Measurements from ENCODE around the gene NEK7.

The NEK7 gene

DNA sequence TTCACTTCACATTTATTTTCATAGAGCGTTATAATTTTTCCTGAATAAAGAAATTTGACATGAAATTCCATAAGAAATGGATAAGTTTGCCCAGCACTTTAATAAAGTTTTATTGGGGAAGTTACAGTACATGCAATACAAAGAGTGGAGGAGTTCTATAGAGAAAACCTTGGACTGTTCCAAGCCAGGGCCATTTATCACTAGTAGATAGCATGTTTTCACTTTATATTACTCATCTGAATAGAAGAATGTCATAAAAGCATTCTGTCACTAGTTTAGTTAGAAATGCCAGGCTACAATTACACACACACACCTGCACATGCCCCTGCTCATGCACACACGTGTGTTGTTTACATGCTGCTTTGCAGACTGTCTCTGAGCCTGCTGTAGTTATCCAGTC lies 123.3 kb downstream of the NEK7 start:
- no peak for DNase-seq (ENCODE audit: low spot score)
- no peak overlapping the region for H3K27ac ChIP-seq
- TF ChIP-seq, protein P1, sequence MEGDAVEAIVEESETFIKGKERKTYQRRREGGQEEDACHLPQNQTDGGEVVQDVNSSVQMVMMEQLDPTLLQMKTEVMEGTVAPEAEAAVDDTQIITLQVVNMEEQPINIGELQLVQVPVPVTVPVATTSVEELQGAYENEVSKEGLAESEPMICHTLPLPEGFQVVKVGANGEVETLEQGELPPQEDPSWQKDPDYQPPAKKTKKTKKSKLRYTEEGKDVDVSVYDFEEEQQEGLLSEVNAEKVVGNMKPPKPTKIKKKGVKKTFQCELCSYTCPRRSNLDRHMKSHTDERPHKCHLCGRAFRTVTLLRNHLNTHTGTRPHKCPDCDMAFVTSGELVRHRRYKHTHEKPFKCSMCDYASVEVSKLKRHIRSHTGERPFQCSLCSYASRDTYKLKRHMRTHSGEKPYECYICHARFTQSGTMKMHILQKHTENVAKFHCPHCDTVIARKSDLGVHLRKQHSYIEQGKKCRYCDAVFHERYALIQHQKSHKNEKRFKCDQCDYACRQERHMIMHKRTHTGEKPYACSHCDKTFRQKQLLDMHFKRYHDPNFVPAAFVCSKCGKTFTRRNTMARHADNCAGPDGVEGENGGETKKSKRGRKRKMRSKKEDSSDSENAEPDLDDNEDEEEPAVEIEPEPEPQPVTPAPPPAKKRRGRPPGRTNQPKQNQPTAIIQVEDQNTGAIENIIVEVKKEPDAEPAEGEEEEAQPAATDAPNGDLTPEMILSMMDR (IDR thresholded peaks at IDR 0.05) = no peak
- no peak overlapping the region for H3K4me3 ChIP-seq

DNA sequence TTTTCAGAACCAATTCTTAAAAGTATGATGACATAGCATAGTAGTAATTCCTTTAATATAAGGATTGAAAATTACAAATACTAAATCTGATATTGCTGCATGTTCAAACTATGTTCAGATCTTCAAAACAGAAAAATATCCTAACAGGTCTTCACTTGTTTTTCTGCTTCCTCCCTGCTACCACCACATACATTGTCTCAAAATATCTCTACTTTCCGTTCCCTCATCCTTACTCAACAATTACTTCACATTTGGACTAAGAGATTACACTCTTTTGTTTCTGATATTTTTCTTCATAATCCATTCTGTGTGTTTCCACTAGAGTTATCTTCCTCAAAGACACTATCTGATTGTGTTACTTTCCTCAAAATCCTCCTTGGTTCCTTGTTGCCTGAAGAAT lies 125.1 kb downstream of the NEK7 start:
- DNase-seq (ENCODE audit: low spot score) = no peak
- Histone ChIP-seq H3K27ac (no peak overlapping the region), H3K4me3 (no peak overlapping the region)

DNA sequence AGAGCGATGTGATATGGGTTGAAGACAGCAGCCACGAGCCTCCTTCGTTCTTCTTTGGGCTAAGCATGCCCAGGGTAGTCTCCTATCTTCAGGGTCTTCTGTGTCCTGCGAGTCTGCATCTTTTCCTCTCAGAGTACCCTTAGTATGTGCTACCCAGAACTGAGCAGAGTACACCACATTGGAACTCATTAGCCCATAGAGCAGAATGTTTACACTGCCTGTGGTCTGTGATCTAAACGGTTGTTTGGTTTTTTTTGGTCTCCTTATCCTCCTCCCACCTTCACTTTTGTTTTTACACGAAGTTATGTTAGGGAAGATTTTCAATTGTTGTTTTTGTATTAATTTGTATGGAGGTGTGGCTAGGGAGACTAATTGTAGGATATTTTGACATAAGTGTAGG lies 126.4 kb downstream of the NEK7 start:
- TF ChIP-seq, protein P1 (IDR thresholded peaks at IDR 0.05) = no peak
- Histone ChIP-seq H3K4me3 (no peak overlapping the region), H3K27ac (no peak overlapping the region)
- no peak for DNase-seq (ENCODE audit: low spot score)

More for the DNA sequence above, 125.1 kb downstream of the NEK7 start:
- TF ChIP-seq, protein P1 (IDR thresholded peaks at IDR 0.05) = no peak

DNA sequence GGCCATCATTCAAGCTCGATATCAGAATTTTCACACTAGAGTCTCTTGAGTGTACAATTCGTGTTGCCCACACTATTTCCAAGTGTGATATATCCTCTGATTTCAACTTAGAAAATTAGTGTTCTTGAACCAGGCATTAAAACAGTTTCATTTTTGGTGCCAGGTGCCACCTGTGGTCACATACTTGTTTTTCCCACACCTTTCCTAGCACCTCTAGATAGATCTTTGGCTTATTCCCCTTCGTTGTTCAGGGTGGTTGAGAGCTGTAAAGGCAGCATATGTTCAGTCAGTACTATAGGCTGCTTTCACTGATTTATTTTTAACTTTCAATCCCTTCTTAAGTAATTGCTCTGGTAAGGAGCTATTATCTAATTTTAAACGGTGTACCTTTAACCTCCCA lies 131.1 kb downstream of the NEK7 start:
- DNase-seq (ENCODE audit: low spot score) = no peak
- no peak overlapping the region for H3K27ac ChIP-seq
- TF ChIP-seq, protein P1 (IDR thresholded peaks at IDR 0.05) = no peak
- no peak overlapping the region for H3K4me3 ChIP-seq

DNA sequence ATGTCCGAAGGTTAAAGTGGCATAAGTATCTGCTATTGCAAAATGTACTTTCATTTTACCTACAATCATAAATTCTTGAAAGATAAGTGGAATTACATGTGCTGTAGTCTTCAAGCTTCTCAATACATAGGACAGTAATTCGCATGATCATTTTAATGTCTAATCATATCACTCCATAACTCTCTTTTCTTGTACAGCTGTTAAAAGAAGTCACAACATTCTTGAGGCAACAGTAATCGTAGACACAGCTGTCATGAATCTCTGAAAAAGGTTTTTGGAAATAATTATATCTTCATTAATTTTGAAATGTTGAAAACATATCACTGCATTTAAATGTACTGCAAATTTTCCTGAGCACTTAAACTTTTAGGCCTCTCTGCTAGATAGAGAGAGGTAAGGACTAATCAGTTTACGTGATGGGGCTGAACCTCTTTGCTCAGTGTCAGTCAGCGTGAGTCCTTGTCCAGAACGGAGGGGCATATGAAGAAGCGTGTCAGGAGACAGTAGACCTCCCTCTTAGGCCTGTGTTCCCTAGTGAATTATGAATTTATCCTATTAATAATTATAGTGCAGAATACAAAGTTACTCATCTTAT lies 133.4 kb downstream of the NEK7 start:
- TF ChIP-seq, protein P1 (IDR thresholded peaks at IDR 0.05) = no peak
- no peak overlapping the region for H3K27ac ChIP-seq
- H3K4me3 ChIP-seq = no peak overlapping the region
- no peak for DNase-seq (ENCODE audit: low spot score)

DNA sequence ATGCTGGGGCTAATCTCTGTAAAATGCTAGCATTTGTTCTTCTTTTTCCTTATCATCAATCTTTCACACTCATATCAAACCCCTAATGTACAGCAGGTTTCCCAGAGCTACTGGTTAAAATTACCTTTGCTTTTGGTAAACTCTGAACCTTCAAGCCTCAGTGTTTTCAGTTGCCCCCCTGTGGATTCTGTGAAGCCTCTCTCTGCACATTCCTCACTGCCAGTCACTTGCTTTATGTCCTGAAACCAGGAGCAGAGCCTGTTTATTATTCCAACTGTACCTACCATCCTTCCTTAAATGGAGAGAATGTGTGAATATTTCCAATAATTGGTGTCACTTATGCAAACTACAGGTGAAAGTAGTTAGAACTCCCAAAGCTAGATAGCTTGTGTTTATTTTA lies 134.2 kb downstream of the NEK7 start:
- Histone ChIP-seq H3K27ac (no peak overlapping the region), H3K4me3 (no peak overlapping the region)
- no peak for DNase-seq (ENCODE audit: low spot score)
- TF ChIP-seq, protein P1 (IDR thresholded peaks at IDR 0.05) = no peak

DNA sequence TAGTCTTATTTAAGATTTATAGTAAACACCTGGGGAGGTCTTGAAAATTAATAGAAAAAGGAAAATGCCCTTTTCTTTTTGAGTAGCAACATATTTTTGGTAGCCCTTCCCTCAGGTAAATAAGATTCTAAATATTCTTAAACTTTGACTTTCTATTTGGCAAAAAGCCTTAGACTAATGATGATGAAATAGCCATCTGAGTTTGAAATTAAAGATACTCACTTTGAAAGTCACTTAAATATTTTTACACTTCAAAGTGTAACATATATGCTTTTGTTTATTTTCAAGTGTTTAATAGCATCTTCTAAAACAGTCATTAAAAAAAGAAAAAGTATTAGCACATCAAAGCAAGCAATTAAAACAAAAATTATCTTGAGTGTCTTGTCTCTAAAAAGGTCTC lies 135.1 kb downstream of the NEK7 start:
- DNase-seq (ENCODE audit: low spot score) = no peak
- TF ChIP-seq, protein P1 (IDR thresholded peaks at IDR 0.05) = no peak
- H3K4me3 ChIP-seq = no peak overlapping the region
- no peak overlapping the region for H3K27ac ChIP-seq
